Right lobe of liver (tissue), 4 donors: Measurements from ENCODE around the gene NSF.

Experiments used
- CTCF ChIP-seq, 4 donors: fragments of 200-600 bp in 3 of 4; fragments of 450-650 bp in 1 of 4; IDR thresholded peaks; one replicate each; pipeline versions ENCODE4 v1.5.1 to v1.8.0; 2016 to 2022; ENCODE audit warnings: antibody characterized with exemption in 4 of 4, mild to moderate bottlenecking in 2 of 4
- POLR2A ChIP-seq: fragments of 450-650 bp; IDR thresholded peaks from one replicate; pipeline ENCODE4 v1.6.1; 2017; ENCODE audit warnings: antibody characterized with exemption, mild to moderate bottlenecking
- donor health status: DM: no; HTN: no; CAD: no.
- donor health status: DM: no; HTN: no; CAD: no.
- donor health status: DM: no; HTN: yes; CAD: no.

DNA sequence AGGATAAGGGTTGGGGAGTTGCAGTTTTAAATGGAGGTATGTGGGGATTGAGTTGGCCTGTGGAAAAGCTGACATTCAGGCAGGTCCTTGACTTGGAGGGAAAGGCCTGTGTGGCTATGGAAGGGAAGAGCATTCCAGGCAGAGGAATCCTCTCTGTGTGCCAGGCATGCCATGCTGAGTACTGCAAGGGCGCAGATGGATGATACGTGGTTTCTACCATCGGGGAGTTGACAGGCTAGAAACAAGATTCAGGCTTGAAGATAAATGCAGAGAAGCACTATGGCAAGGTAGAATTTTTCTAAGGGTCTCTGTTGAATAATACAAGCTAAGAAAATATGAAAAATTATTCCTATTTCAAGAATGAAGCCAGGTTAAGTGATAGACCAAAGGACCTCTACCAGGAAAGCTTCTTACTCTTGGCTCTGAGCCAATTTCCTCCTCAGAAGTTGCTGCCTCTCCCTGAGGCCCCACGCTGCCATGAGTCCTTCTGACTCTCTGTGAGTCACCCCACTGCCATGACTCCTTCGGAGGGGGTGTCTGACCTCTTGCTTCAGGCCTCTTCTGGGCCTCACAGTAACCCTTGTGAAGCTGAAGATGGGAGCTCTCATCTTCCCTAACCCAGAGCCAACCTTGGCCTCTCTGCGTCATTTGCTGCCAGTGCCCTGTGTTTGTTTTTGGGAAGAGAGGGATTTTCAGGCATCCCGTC, 152.2 kb downstream of the NSF start:
- no peak for TF ChIP-seq CTCF (IDR thresholded peaks at IDR 0.05)
- no peak for TF ChIP-seq POLR2A
